HG03432 (cell line): ENCODE results near the gene SCAF4.
"Not testable (repeated sequence)": the region's sequence is repeated elsewhere in the genome, so short reads cannot be mapped to it uniquely, and the experiment has no call there.

Experiments used
- ATAC-seq: cut with Tn5 transposase; IDR thresholded peaks from one replicate; pipeline ENCODE4 v1.9.1; 2021; ENCODE audit warnings: mild to moderate bottlenecking, moderate library complexity; ENCODE audit not compliant: unreplicated experiment

Gene SCAF4

DNA sequence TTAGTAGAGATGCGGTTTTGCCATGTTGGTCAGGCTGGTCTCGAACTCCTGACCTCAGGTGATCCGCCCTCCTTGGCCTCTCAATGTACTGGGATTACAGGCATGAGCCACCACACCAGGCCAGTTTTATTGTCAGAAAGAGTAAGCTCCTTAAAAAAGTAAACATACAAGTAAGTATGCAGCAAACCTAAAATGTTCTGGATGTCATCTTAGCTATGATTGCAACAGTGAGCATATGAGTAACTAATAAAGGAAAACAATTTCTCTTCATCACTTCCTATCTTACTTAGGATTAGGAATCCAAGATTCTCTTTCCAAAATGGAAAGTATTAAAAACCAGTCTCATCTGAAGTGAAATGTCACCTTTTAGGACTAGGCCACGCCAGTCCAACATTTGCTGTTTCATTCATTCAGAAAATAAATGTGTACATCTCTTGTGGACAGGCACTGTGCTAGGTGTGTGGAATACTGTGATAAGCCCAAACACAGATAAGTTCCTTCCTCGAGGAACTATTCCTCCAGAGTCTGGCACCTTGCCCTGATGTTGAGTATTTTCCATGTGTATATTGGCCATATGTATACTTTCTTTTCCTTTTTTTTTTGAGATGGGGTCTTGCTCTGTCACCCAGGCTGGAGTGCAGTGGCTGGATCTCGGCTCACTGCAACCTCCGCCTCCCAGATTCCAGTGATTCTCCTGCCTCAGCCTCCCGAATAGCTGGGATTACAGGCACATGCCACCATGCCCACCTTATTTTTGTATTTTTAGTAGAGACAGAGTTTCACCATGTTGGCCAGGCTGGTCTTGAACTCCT lies 5.9 kb upstream of the SCAF4 start:
- ATAC-seq = not testable (repeated sequence)

DNA sequence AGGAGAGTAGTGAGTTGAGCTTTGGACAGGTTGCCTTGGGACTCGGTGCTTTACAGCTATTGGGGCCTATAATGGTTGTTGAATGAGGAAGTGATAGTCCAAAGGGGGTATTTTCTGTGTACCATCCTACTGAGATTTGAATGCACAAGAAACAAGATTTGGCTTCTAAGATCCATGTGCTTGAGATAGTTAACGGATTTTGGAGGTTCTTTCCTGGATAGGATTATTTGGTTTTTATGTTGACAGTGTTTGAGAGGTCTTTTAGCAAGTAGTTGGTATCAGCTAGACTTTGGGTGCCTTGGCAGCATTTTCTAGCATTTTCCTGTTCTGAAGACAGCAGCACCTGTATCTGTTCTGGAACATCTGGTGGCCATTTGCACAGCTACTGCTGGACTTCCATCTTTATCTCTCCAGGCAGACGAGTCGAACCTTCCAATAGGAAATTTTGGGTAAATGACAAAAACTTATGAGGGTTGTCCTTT lies 3.6 kb upstream of the SCAF4 start:
- no peak for ATAC-seq

GRCh38 chr21:31733551-31734149 lies 1.7 kb upstream of the SCAF4 start:
- no peak for ATAC-seq

DNA sequence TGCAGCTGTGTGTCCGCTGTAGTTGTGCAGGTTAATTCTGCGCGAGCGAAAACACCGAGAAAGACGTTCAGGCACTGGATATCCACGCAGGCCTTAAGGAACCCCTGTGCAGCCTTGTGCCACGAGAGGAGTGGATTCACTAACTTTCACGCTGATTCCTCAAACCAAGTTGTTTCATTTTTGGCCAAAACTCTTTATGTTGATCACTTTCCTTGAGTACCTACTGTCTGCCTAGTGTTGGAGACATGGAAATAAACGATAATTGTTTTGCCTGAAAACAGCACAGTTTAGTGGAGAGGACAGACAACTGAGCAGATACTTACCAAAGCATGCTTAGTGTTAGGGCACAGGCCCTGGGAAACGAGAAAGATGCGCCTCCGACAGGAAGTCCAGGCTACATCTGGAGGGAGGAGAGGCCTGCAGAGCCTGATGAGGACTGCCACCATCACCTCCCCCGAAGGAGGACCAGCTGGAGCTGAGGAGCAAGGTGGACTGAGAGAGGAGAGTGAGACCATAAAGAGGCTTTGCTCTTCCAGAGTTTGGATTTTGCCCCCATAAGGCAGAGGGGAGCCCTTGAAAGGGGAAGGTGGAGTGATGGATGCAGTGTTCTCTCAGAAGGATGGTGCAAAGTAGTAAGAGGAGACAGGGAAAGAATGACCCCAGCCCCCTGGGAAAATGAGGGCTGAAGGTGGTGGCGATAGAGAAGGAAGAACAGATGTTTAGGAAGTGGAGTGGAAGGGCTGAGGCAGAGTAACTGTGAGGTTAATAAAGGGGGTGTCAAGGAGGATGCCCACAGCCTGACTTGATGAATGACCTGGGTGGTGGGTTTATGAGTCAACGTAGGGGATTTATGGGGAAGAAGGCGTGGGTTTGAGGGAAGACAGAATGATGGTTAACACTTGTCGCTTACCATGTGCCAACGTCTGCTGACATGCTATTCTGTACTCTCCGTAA lies 956 bp upstream of the SCAF4 start:
- ATAC-seq = no peak

DNA sequence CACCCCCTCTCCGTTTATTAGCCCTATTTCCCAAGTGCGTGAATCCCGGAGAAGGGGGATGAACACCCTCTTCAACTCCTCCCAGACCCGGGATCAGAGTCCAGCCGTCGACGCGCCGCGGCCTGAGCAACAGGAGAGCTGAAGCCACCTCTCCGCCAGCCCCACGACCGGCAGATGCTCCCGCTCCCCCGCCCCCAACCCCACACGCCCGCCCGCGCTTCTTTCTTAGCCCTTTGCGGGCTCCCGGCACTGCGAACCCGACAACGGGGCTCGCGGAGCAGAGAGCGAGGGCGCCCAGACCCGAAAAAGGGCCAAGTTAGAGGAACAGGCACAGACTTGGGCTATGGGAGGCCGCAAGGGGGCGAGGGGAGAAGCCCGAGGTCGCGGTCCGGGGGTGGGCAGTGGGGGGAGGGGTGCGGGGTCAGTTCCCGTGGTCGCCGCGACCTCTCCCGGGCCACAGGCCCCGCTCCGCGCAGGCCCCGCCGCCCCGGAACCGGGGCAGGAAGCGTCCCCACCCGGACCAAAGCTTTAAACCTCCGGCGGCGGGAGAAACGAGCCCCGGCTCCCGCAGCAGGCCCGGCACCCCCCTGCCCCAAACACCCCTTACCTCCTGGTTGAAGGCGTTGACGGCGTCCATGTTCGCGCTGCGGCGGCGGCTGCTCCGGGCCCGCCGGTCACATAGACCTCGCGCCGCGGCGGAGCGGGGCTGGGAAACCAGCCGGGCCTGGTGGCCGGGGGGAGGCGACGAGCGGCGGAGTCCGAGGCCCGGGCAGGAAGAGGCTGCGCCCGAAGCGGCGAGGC lies 662 bp downstream of the SCAF4 start:
- peak; percentile 24 for ATAC-seq

DNA sequence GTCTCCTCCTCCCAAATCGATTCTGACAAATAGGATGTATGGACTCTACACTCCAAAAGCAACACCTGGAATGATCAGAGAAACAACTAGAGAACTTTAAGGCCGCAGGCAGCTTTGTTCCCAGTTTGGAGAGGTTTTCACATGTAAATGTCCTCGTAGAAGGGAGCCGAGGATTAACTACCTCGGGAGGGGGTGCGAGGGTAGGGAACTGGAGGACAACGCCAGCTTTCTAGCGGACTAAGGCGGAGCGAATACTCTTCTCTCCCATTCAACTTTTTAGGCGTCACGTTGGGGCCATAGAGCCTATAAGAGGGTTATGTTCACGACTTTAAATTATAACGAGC lies 1.2 kb downstream of the SCAF4 start:
- no peak for ATAC-seq

DNA sequence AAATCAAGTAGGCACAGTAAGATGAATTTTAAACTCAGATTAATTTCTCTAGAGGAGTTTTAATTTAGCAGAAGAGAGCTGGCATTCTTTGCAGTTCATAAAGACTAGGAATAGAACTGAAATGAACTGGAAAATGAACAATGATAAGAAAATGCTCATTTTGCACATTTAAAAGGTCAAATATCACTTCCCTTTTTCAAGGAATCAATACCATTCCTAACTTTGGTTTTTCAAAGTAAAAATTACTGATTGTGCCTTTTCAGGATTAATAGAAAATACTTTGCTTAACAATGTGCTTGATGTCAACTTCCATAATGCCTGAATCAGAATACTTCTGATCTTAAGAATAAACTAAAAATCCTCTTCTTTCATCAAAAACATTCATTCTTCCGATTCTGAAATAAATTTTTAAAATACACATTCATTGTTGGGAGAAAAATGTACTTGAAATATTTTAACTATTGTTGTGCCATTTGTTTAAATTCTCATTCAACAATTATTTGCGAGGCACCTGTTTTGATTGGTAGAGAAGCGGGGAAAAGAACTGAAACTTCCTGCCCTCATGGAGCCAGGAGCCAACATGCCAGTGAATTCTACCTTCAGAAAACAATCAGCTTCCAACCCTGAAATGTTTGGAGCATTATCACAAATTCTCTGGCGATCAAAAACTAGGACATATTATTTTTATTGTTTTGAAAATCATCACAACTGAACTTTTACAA lies 2.1 kb downstream of the SCAF4 start:
- no peak for ATAC-seq

- ATAC-seq = no peak
Observed at GRCh38 chr21:31728952-31729351, 3.0 kb downstream of the SCAF4 start.

DNA sequence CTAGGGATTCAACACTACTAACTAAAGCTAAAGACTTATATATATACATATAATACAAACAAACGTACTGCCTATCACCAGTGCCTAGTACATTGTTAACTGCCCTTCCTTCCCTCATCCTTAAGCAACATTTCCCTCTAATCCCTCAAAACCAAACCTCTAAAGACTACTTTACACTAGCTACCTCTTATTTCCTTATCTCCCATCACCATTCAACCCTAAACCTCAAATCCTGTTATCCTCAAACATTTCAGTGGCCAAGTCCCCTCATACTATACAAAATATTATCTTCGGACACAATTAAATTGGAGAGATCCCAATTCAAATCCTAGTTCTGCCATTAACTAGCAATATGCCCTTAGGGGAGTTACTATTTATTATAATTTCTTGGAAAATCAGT lies 3.7 kb downstream of the SCAF4 start:
- no peak for ATAC-seq

- no peak for ATAC-seq
Observed at GRCh38 chr21:31727181-31727580, 4.7 kb downstream of the SCAF4 start.

DNA sequence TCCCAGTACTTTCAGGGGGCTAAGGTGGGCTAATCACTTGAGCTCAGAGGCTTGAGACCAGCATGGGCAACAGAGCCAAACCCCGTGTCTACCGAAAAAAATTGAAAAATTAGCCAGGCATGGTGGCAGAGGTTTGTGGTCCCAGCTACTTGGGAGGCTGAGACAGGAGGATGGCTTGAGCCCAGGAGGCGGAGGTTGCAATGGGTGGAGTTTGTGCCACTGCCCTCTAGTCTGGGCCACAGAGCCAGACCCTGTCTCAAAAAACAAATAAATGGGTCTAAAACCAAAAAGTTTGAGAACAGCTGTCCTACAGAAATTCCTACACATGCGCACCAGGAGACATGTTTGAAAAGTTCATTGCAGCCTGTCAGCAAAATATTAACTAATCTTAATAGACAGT lies 5.5 kb downstream of the SCAF4 start:
- ATAC-seq = no peak

DNA sequence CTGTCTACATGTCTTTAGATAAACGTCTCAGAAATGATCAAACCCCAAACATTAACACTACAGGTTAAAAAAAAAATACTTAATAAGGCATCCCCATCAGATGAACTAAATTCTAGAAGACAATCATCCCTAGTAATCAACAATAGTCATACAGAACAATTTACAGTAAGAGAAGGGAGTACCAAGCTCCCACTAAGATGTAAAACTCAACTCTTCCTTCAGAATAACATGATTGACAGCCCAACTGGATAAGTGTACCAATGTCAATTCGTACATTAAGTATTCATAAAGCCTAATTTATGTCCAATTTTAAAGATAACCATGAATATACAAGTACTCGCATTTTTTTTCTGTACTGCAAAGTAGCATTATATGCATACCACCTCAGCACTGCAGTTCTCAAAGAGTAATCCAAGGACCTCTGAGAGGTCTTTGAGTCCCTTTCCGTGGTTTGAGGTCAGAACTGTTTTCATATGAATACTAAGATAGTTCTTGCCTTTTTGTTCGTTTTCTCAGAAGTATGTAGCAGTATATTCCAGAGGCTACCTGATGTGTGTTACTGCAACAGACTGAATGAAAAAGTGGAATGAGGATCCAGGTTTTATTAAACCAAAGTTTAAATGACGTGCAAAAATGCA lies 6.6 kb downstream of the SCAF4 start:
- no peak for ATAC-seq

GRCh38 chr21:31724552-31724951 lies 7.4 kb downstream of the SCAF4 start:
- no peak for ATAC-seq

DNA sequence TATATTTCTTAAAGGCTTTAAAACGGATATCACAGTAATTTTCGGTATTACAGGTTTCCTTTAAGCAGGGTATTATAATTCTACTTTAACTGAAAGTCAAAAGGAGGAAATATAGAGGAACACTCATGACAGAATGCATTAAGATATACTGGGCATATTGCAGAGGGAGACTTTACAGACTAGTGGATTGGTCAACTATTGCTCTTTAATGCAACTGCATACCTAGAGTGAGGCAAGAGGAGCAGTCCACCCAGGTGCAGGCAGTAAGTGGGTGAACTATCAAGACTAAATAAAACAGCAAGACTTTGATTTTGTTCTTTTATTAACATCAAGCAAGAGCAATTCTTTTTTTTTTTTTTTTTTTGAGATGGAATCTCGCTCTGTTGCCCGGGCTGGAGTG lies 10.5 kb downstream of the SCAF4 start:
- ATAC-seq = no peak

DNA sequence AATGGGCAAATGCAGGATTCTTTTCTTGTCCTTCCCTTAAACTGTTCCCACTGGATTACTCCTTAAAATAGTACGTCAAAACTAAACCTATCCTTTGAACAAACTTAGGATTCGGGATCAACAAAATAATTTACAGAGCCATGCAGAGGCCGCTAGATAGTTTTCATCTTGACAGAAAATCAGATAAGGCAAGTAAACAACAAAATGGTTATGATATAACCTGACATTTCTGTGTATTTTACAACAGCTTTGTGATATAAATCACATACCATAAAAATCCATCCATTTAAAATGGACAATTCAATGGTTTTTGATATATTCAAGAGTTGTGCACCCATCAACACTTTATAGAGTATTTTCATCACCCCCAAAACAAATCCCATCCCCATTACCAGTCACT lies 11.2 kb downstream of the SCAF4 start:
- ATAC-seq = no peak

DNA sequence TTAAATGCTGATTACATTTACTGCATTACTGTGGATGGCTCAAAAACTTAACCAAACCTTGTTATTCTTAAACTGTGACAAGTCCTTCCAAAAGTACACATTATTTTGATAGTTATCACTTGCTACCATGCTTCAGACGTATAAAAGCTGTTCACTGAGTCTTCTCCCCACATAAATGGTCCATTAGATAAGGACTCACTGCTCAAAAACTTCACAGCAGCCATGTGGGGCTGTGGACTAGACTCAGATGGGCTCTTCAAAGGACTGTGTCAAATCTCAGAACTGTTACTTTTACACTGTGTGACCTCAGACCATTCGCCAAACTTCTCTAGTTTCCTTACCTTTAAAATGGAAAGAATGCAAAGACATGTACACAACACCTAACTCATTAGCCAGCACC lies 11.6 kb downstream of the SCAF4 start:
- ATAC-seq = no peak

- ATAC-seq = no peak
Observed at GRCh38 chr21:31716106-31716505, 15.8 kb downstream of the SCAF4 start.

- no peak for ATAC-seq
Observed at GRCh38 chr21:31714741-31715365, 17.1 kb downstream of the SCAF4 start.
